Endothelial cell of umbilical vein (primary cell): ENCODE data around the gene RAB3GAP2. TPM values are rescaled to one million over a fixed set of nuclear protein-coding genes. Genes with fewer than 3 reads are reported as not detected.

Experiments
- BruUV-seq: library from RNA; stranded (reverse); fragments of 400-500 nt; replicated peaks from 2 replicates; lab custom pipeline; 2021; lab: Mats Ljungman, UMichigan
- CTCF ChIA-PET: fragments of 300-600, 350-600 bp; sonication (Branson Sonifier 250); formaldehyde crosslinking; loops from one replicate; lab custom pipeline; 2021; ENCODE audit warnings: antibody characterized with exemption, inconsistent platforms; lab: Charles Lee
- POLR2A ChIA-PET: fragments of 300-600, 350-600 bp; sonication (Branson Sonifier 250); formaldehyde crosslinking; loops from one replicate; lab custom pipeline; 2021; ENCODE audit warnings: antibody characterized with exemption, inconsistent platforms; lab: Charles Lee
- DNase-seq: peaks from one replicate; pipeline ENCODE4 v3.0.0-alpha.2; 2011; ENCODE audit warnings: low read depth, low spot score
- FAIRE-seq: peaks from 2 replicates; lab custom pipeline; 2011; peaks lifted over from hg19 to GRCh38; lab: Jason Lieb, UNC
- H2AFZ ChIP-seq: 2 replicates; pipeline ENCODE4 v1.6.0; 2012; ENCODE audit warnings: low read depth, low read length, control low read depth, inconsistent platforms
- H3K27ac ChIP-seq: 2 replicates; pipeline ENCODE4 v1.5.1; 2011; ENCODE audit warnings: low read depth, mild to moderate bottlenecking, control low read depth, low read length, moderate library complexity; ENCODE audit not compliant: insufficient read depth
- H3K27me3 ChIP-seq, 2 experiments: 2 replicates each; pipeline versions ENCODE4 v1.6.0 to v1.6.1; 2011; ENCODE audit warnings: low read length in 2 of 2, mixed read lengths in 1 of 2; ENCODE audit not compliant: control insufficient read depth in 2 of 2, insufficient read depth in 2 of 2
- H3K36me3 ChIP-seq, 2 experiments: 2 replicates in 1 of 2; 3 replicates in 1 of 2; pipeline ENCODE4 v1.5.1; 2011; ENCODE audit warnings: low read length in 2 of 2, mild to moderate bottlenecking in 1 of 2, moderate library complexity in 1 of 2; ENCODE audit not compliant: control insufficient read depth in 2 of 2, insufficient read depth in 2 of 2; ENCODE audit errors: extremely low read depth in 1 of 2
- H3K4me1 ChIP-seq: 3 replicates; pipeline ENCODE4 v1.5.1; 2011; ENCODE audit warnings: mild to moderate bottlenecking, low read length; ENCODE audit not compliant: control insufficient read depth, insufficient read depth; ENCODE audit errors: extremely low read depth
- H3K4me2 ChIP-seq: 2 replicates; pipeline ENCODE4 v1.6.1; 2011; ENCODE audit warnings: low read length, control low read depth, mixed read lengths; ENCODE audit not compliant: insufficient read depth
- H3K4me3 ChIP-seq, 3 experiments: fragments of 200-600 bp in 1 of 3; sonication (generic), shearing (Covaris generic) in 1 of 3; replicated peaks in 1 of 3; 2 replicates each; pipeline ENCODE4 v1.5.1; 2011 to 2016; ENCODE audit warnings: control low read depth in 3 of 3, low read length in 3 of 3, mild to moderate bottlenecking in 2 of 3, inconsistent platforms in 1 of 3, low read depth in 1 of 3, moderate library complexity in 1 of 3; ENCODE audit not compliant: insufficient read depth in 1 of 3
- H3K79me2 ChIP-seq: 2 replicates; pipeline ENCODE4 v1.6.0; 2012; ENCODE audit warnings: low read length, inconsistent platforms; ENCODE audit not compliant: control insufficient read depth, insufficient read depth
- H3K9ac ChIP-seq: replicated peaks from 2 replicates; pipeline ENCODE3; 2011; ENCODE audit warnings: low read length, control low read depth; ENCODE audit not compliant: insufficient read depth; ENCODE audit errors: extremely low read depth
- H3K9me1 ChIP-seq: replicated peaks from 3 replicates; pipeline ENCODE4 v1.6.0; 2011; ENCODE audit warnings: mild to moderate bottlenecking, low read length; ENCODE audit not compliant: control insufficient read depth, insufficient read depth; ENCODE audit errors: extremely low read depth
- H3K9me3 ChIP-seq: replicated peaks from 2 replicates; pipeline ENCODE4 v1.5.1; 2012; ENCODE audit warnings: low read length, inconsistent platforms; ENCODE audit not compliant: control insufficient read depth, insufficient read depth
- H4K20me1 ChIP-seq: replicated peaks from 2 replicates; pipeline ENCODE3; 2011; ENCODE audit warnings: mild to moderate bottlenecking, low read length; ENCODE audit not compliant: control insufficient read depth, insufficient read depth; ENCODE audit errors: extremely low read depth
- EZH2 ChIP-seq: IDR thresholded peaks from 2 replicates; pipeline ENCODE4 v1.6.1; 2012; ENCODE audit warnings: borderline replicate concordance, low read depth, mild to moderate bottlenecking, moderate library complexity, low read length, inconsistent platforms; ENCODE audit not compliant: severe bottlenecking
- FOS ChIP-seq: IDR thresholded peaks from 2 replicates; pipeline ENCODE4 v1.6.1; 2011; ENCODE audit warnings: mild to moderate bottlenecking, low read length, moderate library complexity, borderline replicate concordance; ENCODE audit not compliant: insufficient read depth
- GATA2 ChIP-seq: IDR thresholded peaks from 2 replicates; pipeline ENCODE4 v1.7.0; 2011; ENCODE audit warnings: low read depth, mild to moderate bottlenecking, moderate library complexity, mixed read lengths, low read length; ENCODE audit not compliant: insufficient read length, insufficient read depth
- JUN ChIP-seq: IDR thresholded peaks from 2 replicates; pipeline ENCODE4 v1.6.1; 2011; ENCODE audit warnings: borderline replicate concordance, low read depth; ENCODE audit not compliant: insufficient read length, insufficient read depth
- MYC ChIP-seq: IDR thresholded peaks from one replicate; pipeline ENCODE4 v1.6.1; 2011; ENCODE audit warnings: mild to moderate bottlenecking, low read depth, low read length
- POLR2A ChIP-seq: IDR thresholded peaks from 2 replicates; pipeline ENCODE4 v1.6.1; 2012; ENCODE audit warnings: low read depth, mild to moderate bottlenecking, control low read depth, low read length
- POLR2AphosphoS5 ChIP-seq: IDR thresholded peaks from 2 replicates; pipeline ENCODE4 v1.6.1; 2012; ENCODE audit warnings: low read depth, mild to moderate bottlenecking, control low read depth, low read length, moderate library complexity; ENCODE audit not compliant: insufficient read depth
- dilution Hi-C: fragments of 300-500 bp; cut with MboI; formaldehyde crosslinking; loops from one replicate; pipeline ENCODE4 v1.15.0; 2019; ENCODE audit warnings: low sequenced_read_pairs; ENCODE audit not compliant: extremely low pct_ligation_motif_present
- intact Hi-C: fragments of 100-400 bp; cut with micrococcal nuclease; formaldehyde crosslinking; loops from one replicate; pipeline ENCODE4 v1.10.0; 2022
- polyA plus RNA-seq, 4 experiments: library from polyadenylated mRNA; depleted of rRNA in 3 of 4; stranded (reverse) in 3 of 4; unstranded in 1 of 4; fragments of >200 nt; gene quantifications; 2 replicates each; pipeline versions ENCODE4 v1.2.1 to v1.2.3, GENCODE V29; 2011 to 2012; ENCODE audit warnings: missing spikeins in 1 of 4
- total RNA-seq: library from RNA; stranded (reverse); gene quantifications from 2 replicates; pipeline ENCODE4 v1.2.3, GENCODE V29; 2021
- TF ChIP-seq, protein P1 (sequence below): IDR thresholded peaks from 2 replicates; pipeline ENCODE4 v1.6.1; 2011; ENCODE audit not compliant: insufficient read depth, insufficient read length
- TF ChIP-seq, protein P2 (sequence below), 2 donors: IDR thresholded peaks; 1 replicate in 1 of 2; 2 replicates in 1 of 2; pipeline ENCODE4 v1.5.1; 2011; ENCODE audit warnings: low read length in 2 of 2, mild to moderate bottlenecking in 2 of 2, moderate library complexity in 2 of 2, control low read depth in 1 of 2, inconsistent platforms in 1 of 2, low read depth in 1 of 2; ENCODE audit not compliant: insufficient read depth in 1 of 2; ENCODE audit errors: extremely low read depth in 1 of 2

Gene RAB3GAP2
- total and polyA plus RNA-seq, 2 donors (not counting 3 experiments of a cell fraction or from before 2014, with no cell fraction given) = 11.1 to 37.4 TPM

DNA sequence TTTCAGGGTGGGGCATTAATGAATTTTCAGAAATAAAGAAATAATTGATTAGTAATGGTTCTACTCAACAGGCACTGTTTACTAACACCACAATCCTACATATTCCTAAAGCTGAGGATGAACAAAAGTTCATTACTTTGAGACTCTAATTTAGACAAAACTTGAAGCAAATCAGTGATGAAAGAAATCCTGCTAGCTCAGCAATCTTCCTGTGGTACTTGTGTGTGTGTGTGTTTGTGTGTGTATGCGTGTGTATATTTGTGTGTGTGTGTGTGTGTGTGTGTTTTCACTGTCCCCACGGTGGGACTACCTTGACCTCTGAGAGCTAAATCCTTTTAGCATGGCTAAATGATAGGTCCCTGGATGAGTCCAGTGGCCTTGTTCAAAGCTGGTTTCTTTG, 48.5 kb upstream of the RAB3GAP2 start:
- no peak overlapping the region for H3K9ac ChIP-seq
- ChIA-PET POLR2A (no interaction called here), CTCF (interaction anchor here (2.1 kb wide), 1 partner anchor 24 kb away, joined by 7 read pairs; no protein-coding TSS in a partner anchor)
- no peaks in the 10 kb centered on the region for H4K20me1 ChIP-seq
- no peaks in the 10 kb centered on the region for H3K79me2 ChIP-seq
- H3K27ac ChIP-seq = no peak overlapping the region
- no peak overlapping the region for H3K4me3 ChIP-seq
- FAIRE-seq = no peak
- intact Hi-C loops (no loop called here), dilution Hi-C loops (no loop called here)
- no peaks in the 10 kb centered on the region for H3K4me1 ChIP-seq
- no peak for DNase-seq
- no TSS peak for BruUV-seq
- no peak for TF ChIP-seq EZH2
- no peak for TF ChIP-seq POLR2A
- TF ChIP-seq, protein P1, sequence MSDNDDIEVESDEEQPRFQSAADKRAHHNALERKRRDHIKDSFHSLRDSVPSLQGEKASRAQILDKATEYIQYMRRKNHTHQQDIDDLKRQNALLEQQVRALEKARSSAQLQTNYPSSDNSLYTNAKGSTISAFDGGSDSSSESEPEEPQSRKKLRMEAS = no peak
- no peaks in the 10 kb centered on the region for H3K9me3 ChIP-seq
- no peak overlapping the region for H3K4me2 ChIP-seq
- no peaks in the 10 kb centered on the region for H3K9me1 ChIP-seq
- no peak overlapping the region for H2AFZ ChIP-seq
- no peaks in the 10 kb centered on the region for H3K36me3 ChIP-seq
- no peaks in the 10 kb centered on the region for H3K27me3 ChIP-seq

DNA sequence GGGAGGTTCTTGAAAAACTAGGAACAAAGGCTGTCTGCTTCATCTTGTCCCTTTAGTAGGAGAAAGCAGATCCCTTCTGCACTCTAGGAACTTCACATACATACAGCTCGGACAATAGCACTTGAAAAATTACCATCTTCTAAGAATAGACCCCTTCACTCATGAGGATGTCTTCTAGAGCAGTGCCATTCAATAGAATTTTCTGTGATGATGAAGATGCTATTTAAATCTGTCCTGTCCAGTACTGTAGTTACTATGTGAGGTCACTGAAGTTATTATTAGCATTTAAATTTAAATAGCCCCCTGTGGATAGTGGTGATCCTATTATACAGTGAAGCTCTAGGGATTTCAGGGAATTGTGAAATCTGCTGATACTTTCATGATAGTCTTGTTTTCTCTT, 46.4 kb upstream of the RAB3GAP2 start:
- CTCF ChIA-PET = no interaction called here
- POLR2A ChIA-PET = no interaction called here
- TF ChIP-seq POLR2AphosphoS5 (no peak), MYC (no peak), GATA2 (no peak), POLR2A (no peak), JUN (no peak), FOS (no peak), EZH2 (no peak)
- TF ChIP-seq, protein P1 = no peak
- TF ChIP-seq, protein P2, sequence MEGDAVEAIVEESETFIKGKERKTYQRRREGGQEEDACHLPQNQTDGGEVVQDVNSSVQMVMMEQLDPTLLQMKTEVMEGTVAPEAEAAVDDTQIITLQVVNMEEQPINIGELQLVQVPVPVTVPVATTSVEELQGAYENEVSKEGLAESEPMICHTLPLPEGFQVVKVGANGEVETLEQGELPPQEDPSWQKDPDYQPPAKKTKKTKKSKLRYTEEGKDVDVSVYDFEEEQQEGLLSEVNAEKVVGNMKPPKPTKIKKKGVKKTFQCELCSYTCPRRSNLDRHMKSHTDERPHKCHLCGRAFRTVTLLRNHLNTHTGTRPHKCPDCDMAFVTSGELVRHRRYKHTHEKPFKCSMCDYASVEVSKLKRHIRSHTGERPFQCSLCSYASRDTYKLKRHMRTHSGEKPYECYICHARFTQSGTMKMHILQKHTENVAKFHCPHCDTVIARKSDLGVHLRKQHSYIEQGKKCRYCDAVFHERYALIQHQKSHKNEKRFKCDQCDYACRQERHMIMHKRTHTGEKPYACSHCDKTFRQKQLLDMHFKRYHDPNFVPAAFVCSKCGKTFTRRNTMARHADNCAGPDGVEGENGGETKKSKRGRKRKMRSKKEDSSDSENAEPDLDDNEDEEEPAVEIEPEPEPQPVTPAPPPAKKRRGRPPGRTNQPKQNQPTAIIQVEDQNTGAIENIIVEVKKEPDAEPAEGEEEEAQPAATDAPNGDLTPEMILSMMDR (IDR thresholded peaks at IDR 0.05; ENCODE audit: extremely low read depth in 1 of 2, insufficient read depth in 1 of 2, low read depth in 1 of 2, low read length in 2 of 2) = no peak
- Histone ChIP-seq H3K27me3 (no peaks in the 10 kb centered on the region), H2AFZ (no peak overlapping the region), H3K36me3 (no peaks in the 10 kb centered on the region), H3K9me3 (no peaks in the 10 kb centered on the region), H4K20me1 (no peaks in the 10 kb centered on the region), H3K4me1 (no peaks in the 10 kb centered on the region), H3K27ac (no peak overlapping the region), H3K79me2 (no peaks in the 10 kb centered on the region), H3K4me2 (no peak overlapping the region), H3K4me3 (no peak overlapping the region), H3K9me1 (no peaks in the 10 kb centered on the region), H3K9ac (no peak overlapping the region)
- intact Hi-C loops (no loop called here), dilution Hi-C loops (no loop called here)
- DNase-seq (no peak), FAIRE-seq (no peak)
- BruUV-seq = no TSS peak
